Nephron (organoid): ENCODE data around the gene EIF4ENIF1.
A peak's percentile ranks its signal among the peaks of the same experiment; 100 is the strongest.

ENCODE experiments used
- H3K27ac Mint-ChIP-seq, 3 experiments: 2 replicates each; pipeline ENCODE4 v1.8.0; 2020; ENCODE audit warnings: mixed read lengths in 3 of 3, mild to moderate bottlenecking in 2 of 3, moderate library complexity in 1 of 3
- H3K27me3 Mint-ChIP-seq: 2 replicates; pipeline ENCODE4 v1.8.0; 2021; ENCODE audit warnings: low read depth, mild to moderate bottlenecking, moderate library complexity, mixed read lengths
- H3K36me3 Mint-ChIP-seq: 2 replicates; pipeline ENCODE4 v1.8.0; 2020; ENCODE audit warnings: low read depth, mixed read lengths
- H3K4me1 Mint-ChIP-seq: 2 replicates; pipeline ENCODE4 v1.8.0; 2020; ENCODE audit warnings: mixed read lengths
- H3K4me3 Mint-ChIP-seq, 3 experiments: 2 replicates each; pipeline ENCODE4 v1.8.0; 2020; ENCODE audit warnings: mild to moderate bottlenecking in 3 of 3, mixed read lengths in 3 of 3, moderate library complexity in 2 of 3
- H3K9me3 Mint-ChIP-seq: 2 replicates; pipeline ENCODE4 v1.8.0; 2020; ENCODE audit warnings: mixed read lengths
- TF ChIP-seq, protein P1 (sequence below), 3 experiments: fragments of 200-600 bp; sonication (generic); IDR thresholded peaks; one replicate each; pipeline ENCODE4 v1.5.0; 2021; ENCODE audit warnings: antibody characterized with exemption in 3 of 3; ENCODE audit not compliant: unreplicated experiment in 3 of 3

EIF4ENIF1 gene

DNA sequence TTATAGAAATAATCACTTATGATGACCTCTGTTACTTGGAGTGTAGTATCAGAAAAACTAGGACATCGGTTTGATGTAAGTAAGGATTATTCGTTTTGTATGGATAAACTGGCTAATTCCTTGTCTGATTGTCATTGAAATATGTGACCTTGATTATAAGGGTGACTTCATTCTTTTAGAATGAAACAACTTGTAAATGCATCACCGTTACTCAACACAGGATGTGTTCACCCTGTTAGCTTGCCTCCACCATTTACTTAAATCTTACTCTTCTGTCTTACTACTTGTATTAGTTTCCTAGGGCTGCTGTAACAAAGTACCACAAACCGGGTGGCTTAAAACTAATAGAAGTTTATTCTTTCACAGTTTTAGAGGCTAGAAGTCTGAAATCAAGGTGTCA, 14.6 kb upstream of the EIF4ENIF1 start:
- H3K27me3 Mint-ChIP-seq: no peaks in the 10 kb centered on the region
- H3K36me3 Mint-ChIP-seq: peaks cover 42% of the 10 kb centered on the region
- TF ChIP-seq, protein P1, sequence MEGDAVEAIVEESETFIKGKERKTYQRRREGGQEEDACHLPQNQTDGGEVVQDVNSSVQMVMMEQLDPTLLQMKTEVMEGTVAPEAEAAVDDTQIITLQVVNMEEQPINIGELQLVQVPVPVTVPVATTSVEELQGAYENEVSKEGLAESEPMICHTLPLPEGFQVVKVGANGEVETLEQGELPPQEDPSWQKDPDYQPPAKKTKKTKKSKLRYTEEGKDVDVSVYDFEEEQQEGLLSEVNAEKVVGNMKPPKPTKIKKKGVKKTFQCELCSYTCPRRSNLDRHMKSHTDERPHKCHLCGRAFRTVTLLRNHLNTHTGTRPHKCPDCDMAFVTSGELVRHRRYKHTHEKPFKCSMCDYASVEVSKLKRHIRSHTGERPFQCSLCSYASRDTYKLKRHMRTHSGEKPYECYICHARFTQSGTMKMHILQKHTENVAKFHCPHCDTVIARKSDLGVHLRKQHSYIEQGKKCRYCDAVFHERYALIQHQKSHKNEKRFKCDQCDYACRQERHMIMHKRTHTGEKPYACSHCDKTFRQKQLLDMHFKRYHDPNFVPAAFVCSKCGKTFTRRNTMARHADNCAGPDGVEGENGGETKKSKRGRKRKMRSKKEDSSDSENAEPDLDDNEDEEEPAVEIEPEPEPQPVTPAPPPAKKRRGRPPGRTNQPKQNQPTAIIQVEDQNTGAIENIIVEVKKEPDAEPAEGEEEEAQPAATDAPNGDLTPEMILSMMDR (IDR thresholded peaks at IDR 0.05; ENCODE audit: unreplicated experiment in 3 of 3): no peak
- no peaks in the 10 kb centered on the region for H3K4me1 Mint-ChIP-seq
- no peak overlapping the region for H3K27ac Mint-ChIP-seq
- H3K9me3 Mint-ChIP-seq: peaks cover 9% of the 10 kb centered on the region
- no peak overlapping the region for H3K4me3 Mint-ChIP-seq

DNA sequence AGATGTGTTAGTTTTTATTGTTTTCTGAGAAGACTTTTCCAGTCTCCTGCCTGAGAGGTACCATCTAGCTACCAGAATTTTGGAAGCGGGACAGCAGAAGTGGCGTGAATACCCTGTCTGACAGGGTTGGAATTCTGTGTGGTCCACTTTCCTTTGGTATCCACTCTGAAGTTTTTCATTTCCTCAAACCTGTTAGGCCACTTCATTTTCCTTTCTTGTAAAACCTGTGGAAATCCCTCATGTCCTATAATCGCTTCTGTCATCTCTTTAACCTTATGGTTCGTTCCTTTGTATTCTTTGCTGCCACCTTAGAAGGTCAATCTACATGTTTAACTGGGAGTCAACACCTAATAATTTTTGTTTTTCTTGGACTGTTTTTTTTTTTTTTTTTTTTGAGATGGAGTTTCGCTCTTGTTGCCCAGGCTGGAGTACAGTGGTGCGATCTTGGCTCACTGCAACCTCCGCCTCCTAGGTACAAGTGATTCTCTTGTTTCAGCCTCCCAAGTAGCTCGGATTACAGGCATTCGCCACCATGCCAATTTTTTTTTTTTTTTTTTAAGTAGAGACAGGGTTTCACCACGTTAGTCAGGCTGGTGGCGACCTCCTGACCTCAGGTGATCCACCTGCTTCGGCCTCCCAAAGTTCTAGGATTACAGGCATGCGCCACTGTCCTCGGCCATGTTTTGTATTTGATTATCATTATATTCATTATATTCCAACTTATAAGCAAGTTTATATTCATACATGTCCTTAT, 13.7 kb upstream of the EIF4ENIF1 start:
- Mint-ChIP-seq H3K4me3 (no peak overlapping the region), H3K36me3 (peaks cover 38% of the 10 kb centered on the region), H3K9me3 (peaks cover 6% of the 10 kb centered on the region), H3K27me3 (no peaks in the 10 kb centered on the region), H3K4me1 (no peaks in the 10 kb centered on the region), H3K27ac (no peak overlapping the region)
- TF ChIP-seq, protein P1 (IDR thresholded peaks at IDR 0.05; ENCODE audit: unreplicated experiment in 3 of 3): no peak

DNA sequence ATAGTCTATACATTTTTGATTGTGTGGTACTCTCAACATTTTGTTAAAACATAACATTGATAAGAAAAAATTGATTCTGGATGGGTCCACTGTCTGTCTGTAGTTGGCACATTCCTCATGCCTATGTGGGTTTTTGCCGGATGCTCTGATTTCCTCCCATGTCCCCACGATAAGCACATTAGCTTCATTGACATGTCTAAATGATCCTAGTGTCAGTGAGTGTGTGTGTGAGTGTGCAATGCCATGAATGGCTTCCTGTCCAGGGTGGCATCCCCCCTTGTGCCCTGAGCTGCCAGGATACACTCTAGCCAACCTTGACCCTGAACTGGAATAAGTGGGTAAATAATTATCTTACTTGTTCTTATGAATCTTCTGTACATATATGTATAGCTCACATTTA, 12.1 kb upstream of the EIF4ENIF1 start:
- Mint-ChIP-seq H3K4me1 (no peaks in the 10 kb centered on the region), H3K36me3 (peaks cover 35% of the 10 kb centered on the region), H3K27ac (no peak overlapping the region), H3K27me3 (no peaks in the 10 kb centered on the region), H3K9me3 (peaks cover 7% of the 10 kb centered on the region), H3K4me3 (no peak overlapping the region)
- TF ChIP-seq, protein P1 (IDR thresholded peaks at IDR 0.05; ENCODE audit: unreplicated experiment in 3 of 3): no peak

DNA sequence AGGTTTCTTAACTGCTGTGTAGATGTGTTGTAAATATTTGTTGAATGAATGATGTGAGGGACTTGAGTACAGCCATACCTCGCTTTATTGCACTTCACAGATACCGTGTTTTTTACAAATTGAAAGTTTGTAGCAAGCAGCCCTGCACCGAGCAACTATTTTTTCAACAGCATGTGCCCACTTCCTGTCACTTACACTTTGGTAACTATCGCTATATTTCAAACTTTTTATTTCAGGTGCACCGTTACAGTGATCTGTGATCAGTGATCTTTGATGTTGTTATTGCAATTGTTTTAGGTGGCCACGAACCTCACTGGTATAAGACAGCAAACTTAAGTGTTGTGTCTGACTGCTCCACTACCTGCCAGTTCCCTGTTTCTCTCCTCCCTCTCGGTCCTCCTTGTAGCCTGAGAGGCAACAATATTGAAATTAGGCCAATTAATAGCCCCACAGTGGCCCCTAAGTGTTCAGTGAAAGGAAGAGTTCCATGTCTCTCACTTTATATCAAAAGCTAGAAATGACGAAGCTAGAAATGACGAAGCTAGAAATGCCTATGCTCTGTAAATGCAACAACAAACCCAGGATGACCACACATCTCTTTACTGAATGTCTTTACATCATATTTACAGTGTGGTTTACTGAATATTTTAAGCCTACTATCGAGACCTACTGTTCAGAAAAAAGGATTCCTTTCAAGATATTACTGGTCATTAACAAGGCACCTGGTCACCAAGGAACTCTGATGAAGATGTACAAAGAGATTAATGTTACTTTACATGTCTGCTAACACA, 7.7 kb upstream of the EIF4ENIF1 start:
- H3K4me1 Mint-ChIP-seq: peaks cover 4% of the 10 kb centered on the region
- peak overlapping the region in 2 of 3 experiments; percentile 77 to 90 for H3K27ac Mint-ChIP-seq
- TF ChIP-seq, protein P1 (IDR thresholded peaks at IDR 0.05; ENCODE audit: unreplicated experiment in 3 of 3): no peak
- peaks cover 7% of the 10 kb centered on the region for H3K9me3 Mint-ChIP-seq
- peaks cover 25% of the 10 kb centered on the region for H3K36me3 Mint-ChIP-seq
- H3K27me3 Mint-ChIP-seq: no peaks in the 10 kb centered on the region
- peak overlapping the region; percentile 90 to 95 (median 93) for H3K4me3 Mint-ChIP-seq

DNA sequence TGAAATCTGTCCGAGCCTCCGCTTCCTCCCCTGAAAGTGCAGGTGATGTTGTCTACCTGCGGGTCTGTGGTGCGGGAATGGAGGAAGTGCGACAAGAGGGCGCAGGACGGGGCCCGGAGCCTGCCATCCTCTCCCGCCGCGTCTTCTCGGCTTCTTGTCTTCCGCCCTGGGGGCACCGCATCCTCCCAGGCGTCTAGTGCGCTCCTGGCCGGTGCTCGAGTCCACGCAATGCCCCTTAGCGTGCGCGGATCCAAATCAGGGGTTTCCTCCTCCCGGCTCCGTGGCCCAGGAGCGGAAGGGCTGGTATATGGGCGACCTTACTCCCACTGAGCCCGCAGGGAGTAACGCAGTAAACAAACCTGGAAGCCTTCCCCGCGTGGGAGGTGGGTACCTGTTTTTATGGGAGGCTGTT, 7.1 kb upstream of the EIF4ENIF1 start:
- TF ChIP-seq, protein P1 (IDR thresholded peaks at IDR 0.05; ENCODE audit: unreplicated experiment in 3 of 3): no peak

More for the DNA sequence above, 7.1 kb upstream of the EIF4ENIF1 start:
- Mint-ChIP-seq H3K4me1 (peaks cover 4% of the 10 kb centered on the region), H3K9me3 (peaks cover 7% of the 10 kb centered on the region), H3K27ac (peak overlapping the region in 1 of 3 experiments; percentile 90), H3K36me3 (peaks cover 21% of the 10 kb centered on the region), H3K27me3 (no peaks in the 10 kb centered on the region), H3K4me3 (peak overlapping the region; percentile 90 to 95 (median 93))
